ENCODE data around the gene ZNF556.

- TF ChIP-seq POLR2A (IDR thresholded peaks at IDR 0.05; ENCODE audit: extremely low read depth, insufficient read length): no peak
- TF ChIP-seq, protein P1, sequence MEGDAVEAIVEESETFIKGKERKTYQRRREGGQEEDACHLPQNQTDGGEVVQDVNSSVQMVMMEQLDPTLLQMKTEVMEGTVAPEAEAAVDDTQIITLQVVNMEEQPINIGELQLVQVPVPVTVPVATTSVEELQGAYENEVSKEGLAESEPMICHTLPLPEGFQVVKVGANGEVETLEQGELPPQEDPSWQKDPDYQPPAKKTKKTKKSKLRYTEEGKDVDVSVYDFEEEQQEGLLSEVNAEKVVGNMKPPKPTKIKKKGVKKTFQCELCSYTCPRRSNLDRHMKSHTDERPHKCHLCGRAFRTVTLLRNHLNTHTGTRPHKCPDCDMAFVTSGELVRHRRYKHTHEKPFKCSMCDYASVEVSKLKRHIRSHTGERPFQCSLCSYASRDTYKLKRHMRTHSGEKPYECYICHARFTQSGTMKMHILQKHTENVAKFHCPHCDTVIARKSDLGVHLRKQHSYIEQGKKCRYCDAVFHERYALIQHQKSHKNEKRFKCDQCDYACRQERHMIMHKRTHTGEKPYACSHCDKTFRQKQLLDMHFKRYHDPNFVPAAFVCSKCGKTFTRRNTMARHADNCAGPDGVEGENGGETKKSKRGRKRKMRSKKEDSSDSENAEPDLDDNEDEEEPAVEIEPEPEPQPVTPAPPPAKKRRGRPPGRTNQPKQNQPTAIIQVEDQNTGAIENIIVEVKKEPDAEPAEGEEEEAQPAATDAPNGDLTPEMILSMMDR (IDR thresholded peaks at IDR 0.05; ENCODE audit: low read depth, low read length): no peak
- TF ChIP-seq MAX (IDR thresholded peaks at IDR 0.05; ENCODE audit: low read depth, low read length): no peak
These were observed 575 bp upstream of the ZNF556 start for GRCh38 chr19:2866495-2867024.

Measured in NB4 (cell line).